Gastroesophageal sphincter (tissue), 3 donors: ENCODE results near the gene PLEKHA1.

Experiments
- POLR2A ChIP-seq, 2 donors: fragments of 450-650 bp; IDR thresholded peaks; one replicate each; pipeline ENCODE4 v1.6.1; 2017; ENCODE audit warnings: antibody characterized with exemption in 2 of 2, mild to moderate bottlenecking in 2 of 2, moderate library complexity in 1 of 2
- TF ChIP-seq, protein P1 (sequence below), 4 experiments: fragments of 200-600 bp in 2 of 4; fragments of 450-650 bp in 2 of 4; sonication (generic) in 1 of 4; IDR thresholded peaks; one replicate each; pipeline ENCODE4 v1.5.1; 2017 to 2019; ENCODE audit warnings: antibody characterized with exemption in 4 of 4, mild to moderate bottlenecking in 2 of 4, moderate library complexity in 2 of 4

DNA sequence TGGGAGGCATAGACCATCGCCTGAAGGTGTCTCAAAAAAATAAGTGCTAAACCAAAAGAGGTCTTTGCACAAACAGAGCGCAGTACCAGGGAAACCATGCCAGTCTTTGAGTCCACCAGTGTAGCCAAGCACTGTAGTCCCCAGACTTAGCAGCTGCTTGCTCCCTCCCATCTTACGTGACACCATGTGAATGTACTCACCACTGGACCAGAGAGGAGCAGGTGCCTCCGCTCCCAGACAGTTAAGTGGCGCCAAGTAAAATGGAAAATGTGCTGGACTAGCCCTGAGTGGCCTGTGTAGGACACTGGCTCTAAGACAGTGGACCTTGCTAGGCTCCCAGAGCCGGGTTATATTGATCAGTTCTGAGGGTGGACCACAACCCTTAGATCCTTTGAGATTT, 47.7 kb upstream of the PLEKHA1 start:
- TF ChIP-seq, protein P1, sequence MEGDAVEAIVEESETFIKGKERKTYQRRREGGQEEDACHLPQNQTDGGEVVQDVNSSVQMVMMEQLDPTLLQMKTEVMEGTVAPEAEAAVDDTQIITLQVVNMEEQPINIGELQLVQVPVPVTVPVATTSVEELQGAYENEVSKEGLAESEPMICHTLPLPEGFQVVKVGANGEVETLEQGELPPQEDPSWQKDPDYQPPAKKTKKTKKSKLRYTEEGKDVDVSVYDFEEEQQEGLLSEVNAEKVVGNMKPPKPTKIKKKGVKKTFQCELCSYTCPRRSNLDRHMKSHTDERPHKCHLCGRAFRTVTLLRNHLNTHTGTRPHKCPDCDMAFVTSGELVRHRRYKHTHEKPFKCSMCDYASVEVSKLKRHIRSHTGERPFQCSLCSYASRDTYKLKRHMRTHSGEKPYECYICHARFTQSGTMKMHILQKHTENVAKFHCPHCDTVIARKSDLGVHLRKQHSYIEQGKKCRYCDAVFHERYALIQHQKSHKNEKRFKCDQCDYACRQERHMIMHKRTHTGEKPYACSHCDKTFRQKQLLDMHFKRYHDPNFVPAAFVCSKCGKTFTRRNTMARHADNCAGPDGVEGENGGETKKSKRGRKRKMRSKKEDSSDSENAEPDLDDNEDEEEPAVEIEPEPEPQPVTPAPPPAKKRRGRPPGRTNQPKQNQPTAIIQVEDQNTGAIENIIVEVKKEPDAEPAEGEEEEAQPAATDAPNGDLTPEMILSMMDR (IDR thresholded peaks at IDR 0.05), result no peak
- no peak for TF ChIP-seq POLR2A (IDR thresholded peaks at IDR 0.05)
